DOHH2 (cell line): Measurements from ENCODE around the gene MIPOL1.

Experiments
- CTCF ChIP-seq: fragments of 200-600 bp; sonication (generic); IDR thresholded peaks from one replicate; pipeline ENCODE4 v1.5.1; 2014; ENCODE audit warnings: antibody characterized with exemption, mild to moderate bottlenecking, low read depth, low read length; ENCODE audit not compliant: poor library complexity, severe bottlenecking
- EZH2phosphoT487 ChIP-seq: fragments of 200-600 bp; sonication (generic); IDR thresholded peaks from 2 replicates; pipeline ENCODE4 v1.6.1; 2017; ENCODE audit warnings: borderline replicate concordance, mild to moderate bottlenecking, antibody characterized with exemption, low read length, moderate library complexity, mixed read lengths

- TF ChIP-seq CTCF, result no peak
- no peak for TF ChIP-seq EZH2phosphoT487
Measured at GRCh38 chr14:37270629-37271028, 72.9 kb downstream of the MIPOL1 start.
